ENCODE data around the gene TNS3. TPM values are rescaled to one million over a fixed set of nuclear protein-coding genes. Genes with fewer than 3 reads are reported as not detected.

Gene TNS3
- total and polyA plus RNA-seq, 9 of the 15 experiments (the other 6 are each of a cell fraction or from before 2014, with no cell fraction given) = 0.20 TPM; not detected in 8

GRCh38 chr7:47572939-47573757, 8.8 kb downstream of the TNS3 start:
- 3% methylated on average over 19 of the region's 19 CpGs for WGBS (ENCODE audit: insufficient coverage, low coverage, missing lambda C conversion rate)
- FAIRE-seq = no peak
- no peak for ATAC-seq
- in situ Hi-C loops (cut with MboI) = no loop called here
- POLR2A ChIA-PET = no interaction called here
- H3K9ac ChIP-seq (ENCODE audit: insufficient read depth in 1 of 2, low read depth in 2 of 2, low read length in 2 of 2) = no peak overlapping the region
- H3K27ac ChIP-seq (ENCODE audit: extremely low read depth, low read depth, low read length) = no peak overlapping the region
- H3K4me1 ChIP-seq (replicated peaks in 1 of 2; ENCODE audit: control insufficient read depth in 2 of 2, insufficient read depth in 2 of 2, low read length in 2 of 2) = no peaks in the 10 kb centered on the region
- no peaks in the 10 kb centered on the region for H4K20me1 ChIP-seq (replicated peaks; ENCODE audit: control insufficient read depth, insufficient read depth, low read length)
- TF ChIP-seq PATZ1 (CRISPR knock-in tag; IDR thresholded peaks at IDR 0.05; ENCODE audit: borderline replicate concordance) (no peak), HDAC3 (IDR thresholded peaks at IDR 0.05; ENCODE audit: borderline replicate concordance, partially characterized antibody) (no peak), SMAD2 (IDR thresholded peaks at IDR 0.05; ENCODE audit: low read depth, low read length) (no peak), E2F5 (CRISPR knock-in tag; IDR thresholded peaks at IDR 0.05) (no peak), ASH1L (IDR thresholded peaks at IDR 0.05; ENCODE audit: borderline replicate concordance, low read depth, partially characterized antibody) (no peak), GATA2 (CRISPR knock-in tag; IDR thresholded peaks at IDR 0.05) (no peak), MITF (IDR thresholded peaks at IDR 0.05) (no peak), ZBTB8A (IDR thresholded peaks at IDR 0.05; ENCODE audit: partially characterized antibody) (no peak), RAD21 (CRISPR knock-in tag; conservative IDR thresholded peaks at IDR 0.05 in 1 of 2, IDR thresholded peaks at IDR 0.05 in 1 of 2) (no peak), RNF219 (CRISPR knock-in tag; IDR thresholded peaks at IDR 0.05) (no peak)
- H2AFZ ChIP-seq (ENCODE audit: low read depth, low read length) = no peak overlapping the region
- no peak overlapping the region for H3K4me2 ChIP-seq (ENCODE audit: insufficient read depth, low read length)
- intact Hi-C loops (cut with micrococcal nuclease) = no loop called here
- BruUV-seq (replicated peaks) = no TSS peak
- no peaks in the 10 kb centered on the region for H3K9me1 ChIP-seq (ENCODE audit: control insufficient read depth, insufficient read depth, low read length)
- peaks cover 10 to 61% of the 10 kb centered on the region in 2 experiments for H3K27me3 ChIP-seq (ENCODE audit: control insufficient read depth in 2 of 2, insufficient read depth in 2 of 2, low read length in 2 of 2)
- CTCF ChIA-PET (ENCODE audit: low intra/inter-chr PET ratio) = no interaction called here
- H3K36me3 ChIP-seq (ENCODE audit: control insufficient read depth, insufficient read depth, low read length) = no peaks in the 10 kb centered on the region
- no peaks in the 10 kb centered on the region for H3K9me3 ChIP-seq (replicated peaks; ENCODE audit: control insufficient read depth, insufficient read depth, low read depth, low read length)
- H3K79me2 ChIP-seq (ENCODE audit: control insufficient read depth, insufficient read depth, low read length) = no peaks in the 10 kb centered on the region
- DNase-seq (ENCODE audit: extremely low read depth in 1 of 4, low spot score in 3 of 4) = no peak
- H3K4me3 ChIP-seq = no peak overlapping the region
